Erythroblast (primary cell): ENCODE results near the gene CFAP157.

Experiments used
- GATA1 ChIP-seq: IDR thresholded peaks from 2 replicates; pipeline ENCODE4 v1.6.1; 2011; ENCODE audit warnings: low read depth, mild to moderate bottlenecking, control low read depth, low read length, moderate library complexity
- POLR2A ChIP-seq: IDR thresholded peaks from 2 replicates; pipeline ENCODE4 v1.6.1; 2011; ENCODE audit warnings: mild to moderate bottlenecking, low read length

- TF ChIP-seq POLR2A = no peak
- no peak for TF ChIP-seq GATA1
Measured at GRCh38 chr9:127658428-127658827, 48.4 kb upstream of the CFAP157 start.
